ENCODE measurements around the gene DHRS13. TPM values are rescaled to one million over a fixed set of nuclear protein-coding genes. Genes with fewer than 3 reads are reported as not detected.
"Not testable (repeated sequence)": the region's sequence is repeated elsewhere in the genome, so short reads cannot be mapped to it uniquely, and the experiment has no call there.

DHRS13 gene
- polyA plus RNA-seq, 4 donors: 13.2 to 18.0 (median 15.2) TPM

DNA sequence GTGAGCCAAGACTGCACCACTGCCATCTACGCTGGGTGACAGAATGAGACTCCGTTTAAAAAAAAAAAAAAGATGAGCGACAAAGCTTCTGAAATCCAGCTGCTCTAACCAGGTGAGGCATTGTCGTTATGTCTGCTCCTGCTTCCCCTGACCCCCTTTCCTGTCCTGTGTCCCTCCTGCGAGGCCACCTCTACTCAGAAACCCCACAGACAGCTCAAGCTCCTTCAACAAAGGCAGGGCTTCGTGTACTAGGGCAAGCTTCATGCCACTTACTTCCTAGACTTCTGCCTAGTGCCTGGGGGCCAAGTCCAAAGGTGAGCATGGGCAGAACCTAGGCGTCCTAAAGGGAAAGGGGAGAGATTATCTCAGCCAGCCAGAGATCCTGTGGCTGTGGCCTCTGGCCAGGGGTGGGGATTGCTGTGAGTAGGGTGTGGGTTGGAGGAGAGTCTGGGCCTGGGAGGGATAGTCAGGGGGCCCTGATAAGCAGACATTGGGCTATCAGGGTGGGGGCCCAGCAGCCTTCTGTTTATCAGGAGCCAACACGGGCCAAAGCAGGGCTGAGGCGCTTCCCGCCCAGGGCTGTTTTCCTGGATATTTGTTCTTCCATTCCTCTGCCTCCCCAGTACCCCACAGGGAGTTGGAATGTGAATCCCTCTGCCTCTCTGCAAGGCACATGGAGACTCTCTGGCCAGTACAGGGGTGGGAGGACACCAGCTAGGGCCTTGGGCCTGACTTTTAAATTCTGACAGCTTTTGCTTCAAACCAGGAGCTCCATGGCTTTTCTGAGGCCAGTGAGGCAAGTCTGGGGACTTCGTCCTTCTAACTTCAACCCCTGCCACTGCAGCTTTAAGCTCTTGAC lies 37.7 kb downstream of the DHRS13 start:
- DNase-seq (ENCODE audit: low read depth in 4 of 4, low spot score in 2 of 4): no peak

- DNase-seq (ENCODE audit: low read depth in 4 of 4, low spot score in 2 of 4): no peak
Measured at GRCh38 chr17:28863953-28864352, 38.9 kb downstream of the DHRS13 start.

DNA sequence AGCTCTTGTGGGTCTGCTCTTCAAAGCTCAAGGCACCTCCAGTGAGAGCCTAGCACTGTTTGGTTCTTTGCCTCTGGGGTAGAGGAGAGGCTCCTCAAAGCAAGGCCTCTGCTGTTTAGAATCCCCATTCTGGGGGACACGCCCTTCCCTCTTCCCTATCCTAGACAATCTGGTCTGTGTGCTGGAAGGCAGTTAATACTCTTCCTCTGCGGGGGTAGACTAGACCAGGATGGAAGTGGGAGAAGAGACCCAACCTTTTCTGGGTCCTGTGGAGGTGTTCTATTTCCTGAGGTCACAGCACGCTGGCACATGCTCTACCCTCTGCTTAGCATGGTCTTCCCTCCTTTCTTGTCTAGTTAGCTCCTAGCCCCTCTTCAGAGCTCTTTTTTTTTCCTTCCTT lies 40.3 kb downstream of the DHRS13 start:
- DNase-seq (ENCODE audit: low read depth in 4 of 4, low spot score in 2 of 4): no peak

GRCh38 chr17:28861393-28862203 lies 41.3 kb downstream of the DHRS13 start:
- DNase-seq (ENCODE audit: low read depth in 4 of 4, low spot score in 2 of 4): no peak

DNA sequence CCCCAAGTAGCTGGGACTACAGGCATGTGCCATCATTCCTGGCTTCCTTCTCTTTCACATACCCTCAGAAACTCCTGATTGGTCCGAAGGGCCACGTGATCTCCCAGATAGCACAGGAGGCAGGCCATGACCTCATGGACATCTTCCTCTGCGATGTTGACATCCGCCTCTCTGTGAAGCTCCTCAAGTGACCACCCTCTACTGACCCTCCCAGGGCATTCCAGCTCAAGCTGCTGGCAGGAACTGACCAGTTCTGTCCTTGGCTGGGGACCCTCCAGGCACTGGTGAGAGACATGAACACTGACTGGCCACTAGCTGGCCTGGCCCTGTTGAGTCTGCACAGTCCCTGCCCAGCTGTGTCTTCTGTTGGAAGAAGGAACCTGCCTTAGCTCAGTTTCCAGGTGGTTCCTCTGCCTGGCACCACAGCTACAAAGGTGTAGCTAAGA lies 42.5 kb downstream of the DHRS13 start:
- DNase-seq (ENCODE audit: low read depth in 4 of 4, low spot score in 2 of 4): no peak

- DNase-seq (ENCODE audit: low read depth in 4 of 4, low spot score in 2 of 4): no peak
Measured at GRCh38 chr17:28858801-28859355, 44.0 kb downstream of the DHRS13 start.

GRCh38 chr17:28857905-28858800 lies 44.7 kb downstream of the DHRS13 start:
- no peak for DNase-seq (ENCODE audit: low read depth in 4 of 4, low spot score in 2 of 4)

GRCh38 chr17:28856028-28856574 lies 46.8 kb downstream of the DHRS13 start:
- no peak for DNase-seq (ENCODE audit: low read depth in 4 of 4, low spot score in 2 of 4)

GRCh38 chr17:28855336-28855679 lies 47.6 kb downstream of the DHRS13 start:
- DNase-seq (ENCODE audit: low read depth in 4 of 4, low spot score in 2 of 4): no peak

DNA sequence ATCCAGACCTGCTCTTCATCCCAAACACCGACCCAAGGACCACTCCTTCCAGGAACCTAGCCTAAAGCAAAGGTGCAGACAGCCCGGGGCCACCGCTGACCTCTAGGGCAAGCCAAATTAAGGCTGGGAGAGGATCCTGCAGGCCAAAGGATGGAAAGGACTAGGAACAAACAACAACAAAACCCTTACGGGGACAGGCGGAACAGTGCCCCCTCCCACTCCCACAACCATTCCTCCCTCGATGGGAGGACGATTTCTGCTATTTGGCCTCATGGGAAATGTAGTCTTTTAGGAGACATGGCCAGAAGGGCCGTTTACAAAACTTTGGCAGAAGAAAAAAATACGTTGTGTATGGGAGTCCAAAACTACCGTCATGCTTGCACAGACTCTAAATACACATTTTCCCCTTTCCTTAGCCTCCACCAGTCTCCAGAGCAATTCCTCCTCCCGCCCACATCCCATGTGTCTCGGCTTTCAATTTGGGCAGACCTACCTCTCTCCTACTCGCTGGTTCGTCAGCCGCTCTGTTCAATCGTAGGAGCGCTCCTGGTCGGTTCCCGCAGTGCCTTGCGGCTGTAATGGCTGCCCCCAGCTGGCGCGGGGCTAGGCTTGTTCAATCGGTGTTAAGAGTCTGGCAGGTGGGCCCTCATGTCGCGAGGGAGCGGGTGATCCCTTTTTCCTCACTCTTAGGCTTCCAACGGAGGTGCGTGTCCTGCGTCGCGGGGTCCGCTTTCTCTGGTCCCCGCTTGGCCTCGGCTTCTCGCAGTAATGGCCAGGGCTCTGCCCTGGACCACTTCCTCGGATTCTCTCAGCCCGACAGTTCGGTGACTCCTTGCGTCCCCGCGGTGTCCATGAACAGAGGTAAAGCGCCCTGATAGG lies 48.2 kb downstream of the DHRS13 start, which contains the start of gene ERAL1:
ERAL1 (plus strand) TSS at position 560 of the 879 bp plus-strand sequence; CDS start at position 579, 19 bp downstream.
- DNase-seq (ENCODE audit: low read depth in 4 of 4, low spot score in 2 of 4): peak; percentile 63 to 84 (median 83)

DNA sequence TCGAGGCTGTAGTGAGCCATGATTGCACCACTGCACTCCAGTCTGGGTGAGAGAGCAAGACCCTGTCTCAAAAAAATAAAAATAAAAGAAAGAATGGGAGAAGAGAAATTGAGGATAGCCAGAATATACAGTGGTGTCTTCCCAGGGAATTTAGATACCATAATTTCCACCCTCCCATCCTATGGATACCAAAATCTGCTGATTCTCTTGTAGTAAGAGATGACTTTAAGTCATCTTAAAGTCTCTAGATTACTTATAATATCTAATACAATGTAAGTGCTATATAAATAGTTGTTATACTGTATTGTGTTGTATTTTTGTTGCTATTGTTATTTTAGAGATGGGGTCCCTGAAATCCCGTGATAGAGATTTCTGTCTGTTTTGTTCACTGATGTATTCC lies 49.6 kb downstream of the DHRS13 start:
- DNase-seq (ENCODE audit: low read depth in 4 of 4, low spot score in 2 of 4): no peak

GRCh38 chr17:28849281-28849680 lies 53.6 kb downstream of the DHRS13 start:
- DNase-seq (ENCODE audit: low read depth in 4 of 4, low spot score in 2 of 4): no peak

- DNase-seq (ENCODE audit: low read depth in 4 of 4, low spot score in 2 of 4): not testable (repeated sequence)
Measured at GRCh38 chr17:28848667-28849066, 54.2 kb downstream of the DHRS13 start.

Other genes with a start within 250 kb of the DHRS13 start
- gene SDF2, start 241.2 kb downstream of the DHRS13 start, polyA plus RNA-seq (ENCODE audit: insufficient read length in 4 of 4): 10 to 100 TPM; 72.7 to 88.1 (median 82.7) TPM
- 10 to 100 TPM; 63.1 to 83.7 (median 74.1) TPM for gene SUPT6H, start 240.9 kb downstream of the DHRS13 start, polyA plus RNA-seq (ENCODE audit: insufficient read length in 4 of 4)
- 10 to 100 TPM in 1 of 4 donors, 1 to 10 TPM in 3; 4.3 to 12.9 (median 7.9) TPM for gene PROCA1, start 191.2 kb downstream of the DHRS13 start, polyA plus RNA-seq (ENCODE audit: insufficient read length in 4 of 4)
- 100 to 1,000 TPM; 169 to 203 (median 186) TPM for gene RAB34, start 185.2 kb downstream of the DHRS13 start, polyA plus RNA-seq (ENCODE audit: insufficient read length in 4 of 4)
- 1,000 to 10,000 TPM in 2 of 4 donors, 100 to 1,000 TPM in 2; 742 to 1,048 (median 924) TPM for gene RPL23A, start 183.1 kb downstream of the DHRS13 start, polyA plus RNA-seq (ENCODE audit: insufficient read length in 4 of 4)
- gene TLCD1, start 176.8 kb downstream of the DHRS13 start, polyA plus RNA-seq (ENCODE audit: insufficient read length in 4 of 4): 10 to 100 TPM; 14.3 to 20.1 (median 17.9) TPM
- gene NEK8, start 174.3 kb downstream of the DHRS13 start, polyA plus RNA-seq (ENCODE audit: insufficient read length in 4 of 4): 10 to 100 TPM in 2 of 4 donors, 1 to 10 TPM in 2; 6.2 to 13.8 (median 10.2) TPM
- gene TRAF4, start 159.1 kb downstream of the DHRS13 start, polyA plus RNA-seq (ENCODE audit: insufficient read length in 4 of 4): 100 to 1,000 TPM; 101 to 176 (median 126) TPM
- gene FAM222B, start 60.3 kb downstream of the DHRS13 start, polyA plus RNA-seq (ENCODE audit: insufficient read length in 4 of 4): 10 to 100 TPM; 20.1 to 26.2 (median 20.8) TPM
- 10 to 100 TPM; 60.2 to 76.2 (median 69.0) TPM for gene ERAL1, start 48.1 kb downstream of the DHRS13 start, polyA plus RNA-seq (ENCODE audit: insufficient read length in 4 of 4)
- gene FLOT2, start 5.3 kb downstream of the DHRS13 start, polyA plus RNA-seq (ENCODE audit: insufficient read length in 4 of 4): 100 to 1,000 TPM in 2 of 4 donors, 10 to 100 TPM in 2; 84.9 to 107 (median 96.9) TPM
- gene PHF12, start 48.4 kb upstream of the DHRS13 start, polyA plus RNA-seq (ENCODE audit: insufficient read length in 4 of 4): 10 to 100 TPM; 41.2 to 66.9 (median 50.8) TPM
- 1 to 10 TPM in 1 of 4 donors, under 1 TPM in 2, not detected in 1; 0.10 to 1.1 (median 0.70) TPM for gene SEZ6, start 103.0 kb upstream of the DHRS13 start, polyA plus RNA-seq (ENCODE audit: insufficient read length in 4 of 4)
- 10 to 100 TPM in 2 of 4 donors, 1 to 10 TPM in 2; 4.2 to 12.6 (median 9.1) TPM for gene PIPOX, start 140.1 kb upstream of the DHRS13 start, polyA plus RNA-seq (ENCODE audit: insufficient read length in 4 of 4)